Fibroblast of villous mesenchyme (primary cell): ENCODE measurements around the gene HEXB. TPM values are rescaled to one million over a fixed set of nuclear protein-coding genes. Genes with fewer than 3 reads are reported as not detected.

Experiments
- DNase-seq: peaks from one replicate; pipeline ENCODE4 v3.0.0-alpha.2; 2010; ENCODE audit warnings: low read depth
- H3K4me3 ChIP-seq: 2 replicates; pipeline ENCODE4 v1.5.1; 2011; ENCODE audit warnings: low read depth, mild to moderate bottlenecking, low read length
- total RNA-seq: library from RNA; depleted of rRNA; stranded (reverse); fragments of >200 nt; gene quantifications from 2 replicates; pipeline ENCODE4 v1.2.3, GENCODE V29; 2012
- TF ChIP-seq, protein P1 (sequence below): IDR thresholded peaks from 2 replicates; pipeline ENCODE4 v1.5.1; 2012; ENCODE audit warnings: low read depth, mild to moderate bottlenecking, low read length; ENCODE audit not compliant: insufficient read depth

HEXB gene
- total RNA-seq, 1 donor: 187 TPM

GRCh38 chr5:74648835-74649293 lies 36.2 kb upstream of the HEXB start:
- no peak overlapping the region for H3K4me3 ChIP-seq
- TF ChIP-seq, protein P1, sequence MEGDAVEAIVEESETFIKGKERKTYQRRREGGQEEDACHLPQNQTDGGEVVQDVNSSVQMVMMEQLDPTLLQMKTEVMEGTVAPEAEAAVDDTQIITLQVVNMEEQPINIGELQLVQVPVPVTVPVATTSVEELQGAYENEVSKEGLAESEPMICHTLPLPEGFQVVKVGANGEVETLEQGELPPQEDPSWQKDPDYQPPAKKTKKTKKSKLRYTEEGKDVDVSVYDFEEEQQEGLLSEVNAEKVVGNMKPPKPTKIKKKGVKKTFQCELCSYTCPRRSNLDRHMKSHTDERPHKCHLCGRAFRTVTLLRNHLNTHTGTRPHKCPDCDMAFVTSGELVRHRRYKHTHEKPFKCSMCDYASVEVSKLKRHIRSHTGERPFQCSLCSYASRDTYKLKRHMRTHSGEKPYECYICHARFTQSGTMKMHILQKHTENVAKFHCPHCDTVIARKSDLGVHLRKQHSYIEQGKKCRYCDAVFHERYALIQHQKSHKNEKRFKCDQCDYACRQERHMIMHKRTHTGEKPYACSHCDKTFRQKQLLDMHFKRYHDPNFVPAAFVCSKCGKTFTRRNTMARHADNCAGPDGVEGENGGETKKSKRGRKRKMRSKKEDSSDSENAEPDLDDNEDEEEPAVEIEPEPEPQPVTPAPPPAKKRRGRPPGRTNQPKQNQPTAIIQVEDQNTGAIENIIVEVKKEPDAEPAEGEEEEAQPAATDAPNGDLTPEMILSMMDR: peak; percentile 63
- DNase-seq: peak; percentile 70

- H3K4me3 ChIP-seq: no peak overlapping the region
- DNase-seq: no peak
- TF ChIP-seq, protein P1: no peak
These were observed 35.5 kb upstream of the HEXB start for GRCh38 chr5:74649421-74649973.

DNA sequence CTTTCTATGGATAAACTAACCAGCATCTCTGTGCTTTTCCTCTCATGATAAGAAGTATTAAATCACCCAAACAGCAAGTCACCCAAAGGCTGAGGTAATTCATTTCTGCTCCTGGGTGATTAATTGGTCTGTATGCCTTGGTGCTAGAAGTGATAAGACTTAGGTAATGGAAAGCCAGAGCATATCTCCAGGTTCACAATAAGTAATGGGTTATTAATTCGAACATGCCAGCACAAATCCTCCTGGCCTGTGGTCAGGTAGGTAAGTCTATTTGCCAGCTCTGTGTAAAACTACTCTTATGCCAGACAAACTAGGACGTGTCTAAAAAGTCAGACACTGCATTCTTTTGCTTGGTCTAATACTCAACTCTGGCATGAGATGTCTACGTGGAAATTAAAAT lies 33.3 kb upstream of the HEXB start:
- no peak overlapping the region for H3K4me3 ChIP-seq
- TF ChIP-seq, protein P1: no peak
- no peak for DNase-seq

GRCh38 chr5:74652576-74652975 lies 32.5 kb upstream of the HEXB start:
- no peak for DNase-seq
- TF ChIP-seq, protein P1: no peak
- no peak overlapping the region for H3K4me3 ChIP-seq

DNA sequence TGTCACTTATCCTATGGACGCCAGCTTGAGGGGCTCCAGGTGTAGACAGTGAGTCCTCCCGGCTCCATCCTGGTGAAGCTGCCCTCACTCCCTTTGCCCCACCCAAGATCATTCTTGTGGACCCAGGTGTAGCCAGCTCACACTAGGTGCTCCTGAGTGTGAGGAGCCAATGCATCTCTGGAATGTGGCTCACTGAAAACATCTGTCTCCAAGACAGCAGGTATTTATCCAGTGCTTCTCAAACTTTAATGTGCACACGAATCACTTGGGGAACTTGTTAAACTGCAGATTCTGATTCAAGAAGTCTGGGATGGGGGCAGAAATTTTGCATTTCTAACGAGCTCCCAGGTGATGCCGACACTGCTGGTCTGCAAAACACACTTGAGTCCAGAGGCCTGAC lies 31.0 kb upstream of the HEXB start:
- H3K4me3 ChIP-seq: no peak overlapping the region
- DNase-seq: no peak
- TF ChIP-seq, protein P1: no peak

- TF ChIP-seq, protein P1: no peak
- no peak for DNase-seq
- no peak overlapping the region for H3K4me3 ChIP-seq
These were observed 29.8 kb upstream of the HEXB start for GRCh38 chr5:74655206-74655605.

DNA sequence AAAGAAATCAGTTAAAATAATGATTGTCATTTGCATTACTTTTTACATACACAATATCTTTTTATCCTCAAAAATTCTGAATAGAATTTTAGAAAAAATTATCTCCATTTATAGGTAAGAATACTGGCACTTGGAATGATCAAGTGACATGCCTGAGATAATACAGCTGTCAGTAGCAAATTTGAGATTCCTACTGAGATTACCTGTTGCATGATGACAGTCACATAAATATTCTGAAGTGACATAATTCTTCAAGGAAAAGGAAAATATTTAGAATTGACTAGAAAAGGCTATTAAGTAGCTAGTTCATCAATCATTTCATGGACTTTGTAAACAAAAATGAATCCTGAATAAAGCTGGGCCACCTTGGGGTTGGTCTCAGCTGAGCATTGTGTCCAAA lies 29.3 kb upstream of the HEXB start:
- TF ChIP-seq, protein P1: no peak
- H3K4me3 ChIP-seq: no peak overlapping the region

More for the DNA sequence above, 29.3 kb upstream of the HEXB start:
- DNase-seq: no peak
